Keratinocyte (primary cell): Measurements from ENCODE around the gene TSC22D3. TPM values are rescaled to one million over a fixed set of nuclear protein-coding genes. Genes with fewer than 3 reads are reported as not detected.

Experiments
- DNase-seq: peaks from one replicate; pipeline ENCODE4 v3.0.0-alpha.2; 2011; ENCODE audit warnings: low read depth, missing footprints, low spot score
- FAIRE-seq: peaks from 2 replicates; lab custom pipeline; 2011; peaks lifted over from hg19 to GRCh38; lab: Jason Lieb, UNC
- H2AFZ ChIP-seq: 2 replicates; pipeline ENCODE4 v1.6.0; 2012; ENCODE audit warnings: low read length, control low read depth, inconsistent platforms; ENCODE audit not compliant: control insufficient read depth
- H3K27ac ChIP-seq: 2 replicates; pipeline ENCODE4 v1.5.1; 2011; ENCODE audit warnings: low read length; ENCODE audit not compliant: control insufficient read depth, insufficient read depth
- H3K27me3 ChIP-seq: 3 replicates; pipeline ENCODE4 v1.6.0; 2011; ENCODE audit warnings: low read length; ENCODE audit not compliant: control insufficient read depth, insufficient read depth; ENCODE audit errors: extremely low read depth
- H3K36me3 ChIP-seq, 2 experiments: 2 replicates in 1 of 2; 3 replicates in 1 of 2; pipeline ENCODE4 v1.5.1; 2011; ENCODE audit warnings: low read length in 2 of 2, mild to moderate bottlenecking in 1 of 2; ENCODE audit not compliant: control insufficient read depth in 2 of 2, insufficient read depth in 2 of 2; ENCODE audit errors: extremely low read depth in 1 of 2
- H3K4me1 ChIP-seq: 3 replicates; pipeline ENCODE4 v1.5.1; 2011; ENCODE audit warnings: low read length; ENCODE audit not compliant: control insufficient read depth, insufficient read depth; ENCODE audit errors: extremely low read depth
- H3K4me2 ChIP-seq: 3 replicates; pipeline ENCODE4 v1.6.0; 2011; ENCODE audit warnings: low read depth, low read length; ENCODE audit not compliant: control insufficient read depth, insufficient read depth; ENCODE audit errors: extremely low read depth
- H3K4me3 ChIP-seq, 3 experiments: fragments of 200-600 bp in 1 of 3; sonication (generic) in 1 of 3; 2 replicates in 2 of 3; 3 replicates in 1 of 3; pipeline ENCODE4 v1.5.1; 2011 to 2016; ENCODE audit warnings: low read length in 3 of 3, mild to moderate bottlenecking in 3 of 3, control low read depth in 2 of 3, inconsistent platforms in 1 of 3, low read depth in 1 of 3, mixed read lengths in 1 of 3, mixed run types in 1 of 3, moderate library complexity in 1 of 3; ENCODE audit not compliant: control insufficient read depth in 2 of 3, insufficient read depth in 2 of 3; ENCODE audit errors: extremely low read depth in 1 of 3
- H3K79me2 ChIP-seq: 2 replicates; pipeline ENCODE4 v1.6.0; 2012; ENCODE audit warnings: low read length; ENCODE audit not compliant: control insufficient read depth, insufficient read depth
- H3K9ac ChIP-seq: 3 replicates; pipeline ENCODE4 v1.6.0; 2011; ENCODE audit warnings: low read length; ENCODE audit not compliant: control insufficient read depth, insufficient read depth; ENCODE audit errors: extremely low read depth
- H3K9me1 ChIP-seq: 3 replicates; pipeline ENCODE4 v1.6.0; 2011; ENCODE audit warnings: low read length; ENCODE audit not compliant: control insufficient read depth, insufficient read depth; ENCODE audit errors: extremely low read depth
- H3K9me3 ChIP-seq: 2 replicates; pipeline ENCODE4 v1.5.1; 2012; ENCODE audit warnings: low read depth, low read length; ENCODE audit not compliant: control insufficient read depth
- H4K20me1 ChIP-seq: 3 replicates; pipeline ENCODE4 v1.6.0; 2011; ENCODE audit warnings: low read length; ENCODE audit not compliant: control insufficient read depth, insufficient read depth; ENCODE audit errors: extremely low read depth
- CTCF ChIP-seq, 3 experiments: IDR thresholded peaks in 1 of 3; conservative IDR thresholded peaks in 1 of 3; optimal IDR thresholded peaks in 1 of 3; 2 replicates in 2 of 3; 3 replicates in 1 of 3; pipeline versions ENCODE3 to v1.5.1; 2011; ENCODE audit warnings: low read length in 3 of 3, mild to moderate bottlenecking in 3 of 3, moderate library complexity in 2 of 3, control low read depth in 1 of 3, inconsistent platforms in 1 of 3; ENCODE audit not compliant: insufficient read depth in 2 of 3; ENCODE audit errors: extremely low read depth in 1 of 3
- EZH2 ChIP-seq: IDR thresholded peaks from one replicate; pipeline ENCODE4 v1.6.1; 2012; ENCODE audit warnings: inconsistent platforms, mild to moderate bottlenecking, low read length, moderate library complexity
- dilution Hi-C: fragments of 300-500 bp; cut with MboI; formaldehyde crosslinking; loops from one replicate; pipeline ENCODE4 v1.7.0; 2020; ENCODE audit warnings: low sequenced_read_pairs; ENCODE audit not compliant: extremely low pct_ligation_motif_present
- polyA plus RNA-seq, 5 experiments: library from polyadenylated mRNA; depleted of rRNA in 3 of 5; stranded (reverse) in 3 of 5; stranded (forward) in 1 of 5; unstranded in 1 of 5; fragments of >200 nt; gene quantifications; 1 replicate in 1 of 5; 2 replicates in 3 of 5; 3 replicates in 1 of 5; pipeline versions ENCODE4 v1.2.1 to v1.2.3, GENCODE V29; 2011 to 2012; ENCODE audit warnings: missing spikeins in 2 of 5, low read depth in 1 of 5, low replicate concordance in 1 of 5

Gene TSC22D3
- polyA plus RNA-seq, 1 donor (not counting 4 experiments of a cell fraction or from before 2014, with no cell fraction given): 48.5 TPM

GRCh38 chrX:107752714-107753113, 22.9 kb downstream of the TSC22D3 start:
- Histone ChIP-seq H3K4me1 (peaks cover 11% of the 10 kb centered on the region), H4K20me1 (no peaks in the 10 kb centered on the region), H3K4me2 (no peak overlapping the region), H3K27ac (no peak overlapping the region), H2AFZ (no peak overlapping the region), H3K9me3 (no peaks in the 10 kb centered on the region), H3K9me1 (no peaks in the 10 kb centered on the region), H3K27me3 (peaks cover 4% of the 10 kb centered on the region), H3K79me2 (no peaks in the 10 kb centered on the region), H3K4me3 (no peak overlapping the region), H3K9ac (no peak overlapping the region), H3K36me3 (no peaks in the 10 kb centered on the region)
- dilution Hi-C loops: no loop called here
- DNase-seq: no peak
- no peak for TF ChIP-seq CTCF (optimal IDR thresholded peaks at IDR 0.05 in 1 of 3, IDR thresholded peaks at IDR 0.05 in 1 of 3, conservative IDR thresholded peaks at IDR 0.05 in 1 of 3; ENCODE audit: extremely low read depth in 1 of 3, insufficient read depth in 2 of 3, low read length in 3 of 3)
- TF ChIP-seq EZH2: no peak
- no peak for FAIRE-seq

- FAIRE-seq: no peak
- H3K4me1 ChIP-seq: peaks cover 17% of the 10 kb centered on the region
- TF ChIP-seq EZH2: no peak
- no peak for TF ChIP-seq CTCF (optimal IDR thresholded peaks at IDR 0.05 in 1 of 3, IDR thresholded peaks at IDR 0.05 in 1 of 3, conservative IDR thresholded peaks at IDR 0.05 in 1 of 3; ENCODE audit: extremely low read depth in 1 of 3, insufficient read depth in 2 of 3, low read length in 3 of 3)
- no peak overlapping the region for H3K27ac ChIP-seq
- H3K9ac ChIP-seq: no peak overlapping the region
- H3K4me3 ChIP-seq: no peak overlapping the region
- H3K9me3 ChIP-seq: no peaks in the 10 kb centered on the region
- peaks cover 4% of the 10 kb centered on the region for H3K27me3 ChIP-seq
- dilution Hi-C loops: no loop called here
- no peaks in the 10 kb centered on the region for H3K36me3 ChIP-seq
- H4K20me1 ChIP-seq: no peaks in the 10 kb centered on the region
- no peak overlapping the region for H2AFZ ChIP-seq
- H3K4me2 ChIP-seq: no peak overlapping the region
- H3K9me1 ChIP-seq: no peaks in the 10 kb centered on the region
- no peak for DNase-seq
- no peaks in the 10 kb centered on the region for H3K79me2 ChIP-seq
Measured at GRCh38 chrX:107752043-107752442, 23.5 kb downstream of the TSC22D3 start.
